Lower leg skin (tissue), 4 donors: ENCODE data around the gene GLS. TPM values are rescaled to one million over a fixed set of nuclear protein-coding genes. Genes with fewer than 3 reads are reported as not detected.

ENCODE experiments used
- DNase-seq, 2 donors: peaks; one replicate each; pipeline ENCODE4 v3.0.0-alpha.2; 2019; ENCODE audit warnings: low spot score in 2 of 2
- H3K4me3 ChIP-seq: fragments of 200-600 bp; sonication (generic); 2 replicates; pipeline ENCODE4 v1.5.1; 2017; ENCODE audit warnings: mild to moderate bottlenecking, low read depth; ENCODE audit not compliant: poor library complexity, severe bottlenecking
- CTCF ChIP-seq, 3 donors: fragments of 450-650 bp; IDR thresholded peaks; one replicate each; pipeline ENCODE4 v1.5.1; 2016; ENCODE audit warnings: antibody characterized with exemption in 3 of 3, mild to moderate bottlenecking in 3 of 3, moderate library complexity in 2 of 3
- POLR2A ChIP-seq, 2 donors: fragments of 450-650 bp; IDR thresholded peaks; one replicate each; pipeline ENCODE4 v1.6.1; 2016 to 2017; ENCODE audit warnings: antibody characterized with exemption in 2 of 2, mild to moderate bottlenecking in 1 of 2, moderate library complexity in 1 of 2
- WGBS, 2 donors: methylation state at CpG; one replicate each; pipeline ENCODE4 v1.1.5; 2018; 5-methylcytosine and 5-hydroxymethylcytosine counted together
- intact Hi-C: fragments of 100-400 bp; cut with DNase I; formaldehyde crosslinking; loops from one replicate; pipeline ENCODE4 v1.15.0; 2023; ENCODE audit warnings: low total_unique reads
- total RNA-seq, 4 donors: library from RNA; depleted of rRNA; stranded (reverse); fragments of >200 nt; gene quantifications; one replicate each; pipeline ENCODE4 v1.1.0, GENCODE V29; 2016

Gene GLS
- total RNA-seq, 4 donors from 2014 or later: 55.3 to 86.2 (median 67.6) TPM

GRCh38 chr2:191006997-191007783 is 126.6 kb downstream of the GLS start:
- no peak for TF ChIP-seq CTCF (IDR thresholded peaks at IDR 0.05)
- no peak for TF ChIP-seq POLR2A (IDR thresholded peaks at IDR 0.05)
- intact Hi-C loops: no loop called here
- WGBS, 2 donors: 72% methylated on average over 4 of the region's 4 CpGs
- H3K4me3 ChIP-seq: no peak overlapping the region
- DNase-seq: no peak

GRCh38 chr2:191008286-191008685 is 127.7 kb downstream of the GLS start:
- no peak for DNase-seq
- intact Hi-C loops: no loop called here
- H3K4me3 ChIP-seq: no peak overlapping the region
- TF ChIP-seq CTCF (IDR thresholded peaks at IDR 0.05) (no peak), POLR2A (IDR thresholded peaks at IDR 0.05) (no peak)

- no peak overlapping the region for H3K4me3 ChIP-seq
- no peak for TF ChIP-seq CTCF (IDR thresholded peaks at IDR 0.05)
- no peak for TF ChIP-seq POLR2A (IDR thresholded peaks at IDR 0.05)
- WGBS, 2 donors: 92 to 95% methylated on average over 4 of the region's 4 CpGs
- no peak for DNase-seq
- intact Hi-C loops: no loop called here
Measured at GRCh38 chr2:191009541-191010374, 129.1 kb downstream of the GLS start.

GRCh38 chr2:191010887-191011885 is 130.6 kb downstream of the GLS start:
- intact Hi-C loops: no loop called here
- TF ChIP-seq CTCF (IDR thresholded peaks at IDR 0.05) (no peak), POLR2A (IDR thresholded peaks at IDR 0.05) (no peak)
- DNase-seq: no peak
- WGBS, 2 donors: 74 to 80% methylated on average over 14 of the region's 14 CpGs
- no peak overlapping the region for H3K4me3 ChIP-seq

- 81 to 86% methylated on average over 3 of the region's 3 CpGs for WGBS, 2 donors
- TF ChIP-seq CTCF (IDR thresholded peaks at IDR 0.05) (no peak), POLR2A (IDR thresholded peaks at IDR 0.05) (no peak)
- DNase-seq: no peak
- no peak overlapping the region for H3K4me3 ChIP-seq
- intact Hi-C loops: no loop called here
Measured at GRCh38 chr2:191012346-191012745, 131.7 kb downstream of the GLS start.
